B cell (primary cell): ENCODE results near the gene GULP1. TPM values are rescaled to one million over a fixed set of nuclear protein-coding genes. Genes with fewer than 3 reads are reported as not detected.

Experiments used
- ATAC-seq: fragments of 200-7000 bp; cut with Tn5 transposase; one replicate; pipeline ENCODE4 v1.10.0; 2021; ENCODE audit warnings: low read depth, mild to moderate bottlenecking, moderate number of reproducible peaks, moderate library complexity
- CTCF ChIA-PET: fragments of 350-600 bp; sonication (Branson Sonifier 250); formaldehyde crosslinking; loops from one replicate; lab custom pipeline; 2021; ENCODE audit warnings: antibody characterized with exemption, inconsistent platforms; lab: Charles Lee
- POLR2A ChIA-PET: fragments of 350-600 bp; sonication (Branson Sonifier 250); formaldehyde crosslinking; loops from one replicate; lab custom pipeline; 2021; ENCODE audit warnings: antibody characterized with exemption; lab: Charles Lee
- DNase-seq: peaks from one replicate; pipeline ENCODE4 v3.0.0; 2013
- H2AFZ ChIP-seq: 2 replicates; pipeline ENCODE4 v1.6.1; 2012; ENCODE audit warnings: mild to moderate bottlenecking, low read depth, low read length; ENCODE audit not compliant: insufficient read depth, poor library complexity, severe bottlenecking
- H3K27ac ChIP-seq, 2 donors: 1 replicate in 1 of 2; 2 replicates in 1 of 2; pipeline ENCODE4 v1.5.1; 2012 to 2013; ENCODE audit warnings: low read length in 2 of 2, mild to moderate bottlenecking in 2 of 2, moderate library complexity in 1 of 2
- H3K27me3 ChIP-seq, 4 experiments: fragments of 200-600 bp in 1 of 4; sonication (generic) in 1 of 4; replicated peaks in 1 of 4; 1 replicate in 2 of 4; 2 replicates in 2 of 4; pipeline versions ENCODE4 v1.6.1 to v1.7.0; 2013 to 2016; ENCODE audit warnings: low read length in 3 of 4, mild to moderate bottlenecking in 2 of 4, mixed read lengths in 1 of 4, moderate library complexity in 1 of 4; ENCODE audit not compliant: insufficient read depth in 4 of 4, control insufficient read depth in 3 of 4; ENCODE audit errors: control extremely low read depth in 1 of 4
- H3K36me3 ChIP-seq, 2 experiments: replicated peaks in 1 of 2; 1 replicate in 1 of 2; 2 replicates in 1 of 2; pipeline versions ENCODE4 v1.6.1 to v1.7.1; 2013; ENCODE audit warnings: low read length in 1 of 2; ENCODE audit not compliant: insufficient read depth in 2 of 2, control insufficient read depth in 1 of 2; ENCODE audit errors: control extremely low read depth in 1 of 2, extremely low read depth in 1 of 2
- H3K4me1 ChIP-seq, 2 donors: fragments of 200-600 bp in 1 of 2; sonication (generic) in 1 of 2; 1 replicate in 1 of 2; 2 replicates in 1 of 2; pipeline versions ENCODE4 v1.5.1 to v1.6.1; 2013 to 2017; ENCODE audit warnings: low read length in 2 of 2; ENCODE audit not compliant: control insufficient read depth in 2 of 2, insufficient read depth in 2 of 2
- H3K4me2 ChIP-seq: replicated peaks from 2 replicates; pipeline ENCODE3; 2012; ENCODE audit warnings: mild to moderate bottlenecking, low read depth, low read length; ENCODE audit not compliant: poor library complexity, severe bottlenecking
- H3K4me3 ChIP-seq, 5 experiments: fragments of 200-600 bp in 1 of 5; sonication (generic) in 1 of 5; 1 replicate in 3 of 5; 2 replicates in 2 of 5; pipeline versions ENCODE4 v1.5.1 to v1.7.0; 2011 to 2016; ENCODE audit warnings: low read length in 4 of 5, mild to moderate bottlenecking in 4 of 5, low read depth in 2 of 5, control low read depth in 1 of 5, moderate library complexity in 1 of 5; ENCODE audit not compliant: insufficient read depth in 1 of 5; ENCODE audit errors: control extremely low read depth in 1 of 5, extremely low read depth in 1 of 5
- H3K79me2 ChIP-seq: fragments of 200-600 bp; sonication (generic); one replicate; pipeline ENCODE4 v1.6.0; 2016; ENCODE audit warnings: low read length; ENCODE audit not compliant: control insufficient read depth, insufficient read depth
- H3K9ac ChIP-seq: fragments of 200-600 bp; sonication (generic); 2 replicates; pipeline ENCODE4 v1.6.1; 2017; ENCODE audit warnings: mild to moderate bottlenecking, low read length, moderate library complexity
- H3K9me3 ChIP-seq, 3 donors: one replicate each; pipeline versions ENCODE4 v1.6.1 to v1.7.1; 2013; ENCODE audit warnings: low read length in 2 of 3; ENCODE audit not compliant: control insufficient read depth in 2 of 3, insufficient read depth in 1 of 3; ENCODE audit errors: control extremely low read depth in 1 of 3
- H4K20me1 ChIP-seq: 2 replicates; pipeline ENCODE4 v1.6.0; 2012; ENCODE audit warnings: mild to moderate bottlenecking, low read length; ENCODE audit not compliant: insufficient read depth, control insufficient read depth, poor library complexity, severe bottlenecking
- H3K27ac Mint-ChIP-seq: one replicate; pipeline ENCODE4 v1.8.0; 2021; ENCODE audit warnings: mixed read lengths
- H3K27me3 Mint-ChIP-seq: one replicate; pipeline ENCODE4 v1.8.0; 2021; ENCODE audit warnings: mixed read lengths
- H3K4me1 Mint-ChIP-seq: one replicate; pipeline ENCODE4 v1.8.0; 2021; ENCODE audit warnings: mixed read lengths
- H3K4me3 Mint-ChIP-seq: one replicate; pipeline ENCODE4 v1.8.0; 2021; ENCODE audit warnings: mixed read lengths
- H3K9me3 Mint-ChIP-seq: one replicate; pipeline ENCODE4 v1.8.0; 2022; ENCODE audit warnings: mixed read lengths; ENCODE audit not compliant: insufficient read depth
- CTCF ChIP-seq: fragments of 200-600 bp; IDR thresholded peaks from one replicate; pipeline ENCODE4 v1.8.0; 2022; ENCODE audit warnings: antibody characterized with exemption, mild to moderate bottlenecking
- EZH2 ChIP-seq: IDR thresholded peaks from 2 replicates; pipeline ENCODE4 v1.6.1; 2012; ENCODE audit warnings: borderline replicate concordance, low read depth, mild to moderate bottlenecking, moderate library complexity, low read length; ENCODE audit not compliant: insufficient read depth, poor library complexity, severe bottlenecking
- WGBS: methylation state at CpG from one replicate; pipeline ENCODE4 v1.1.5; 2013; ENCODE audit warnings: missing lambda C conversion rate; ENCODE audit not compliant: insufficient coverage; 5-methylcytosine and 5-hydroxymethylcytosine counted together
- intact Hi-C: fragments of 100-400 bp; cut with micrococcal nuclease; formaldehyde crosslinking; loops from one replicate; pipeline ENCODE4 v1.10.0; 2022
- polyA plus RNA-seq: library from polyadenylated mRNA; depleted of rRNA; stranded (reverse); fragments of >200 nt; gene quantifications from 2 replicates; pipeline ENCODE4 v1.2.3, GENCODE V29; 2012
- total RNA-seq, 2 donors: library from RNA; stranded (reverse); fragments of 120-200 nt in 1 of 2; gene quantifications; 1 replicate in 1 of 2; 2 replicates in 1 of 2; pipeline versions ENCODE4 v1.2.3 to v1.2.4, GENCODE V29; 2013 to 2022

GULP1 gene
- total and polyA plus RNA-seq, 2 donors (not counting 1 experiment from before 2014, with no cell fraction given): not detected

- Histone ChIP-seq H3K4me3 (no peak overlapping the region), H3K9me3 (no peaks in the 10 kb centered on the region), H2AFZ (no peak overlapping the region), H3K36me3 (no peaks in the 10 kb centered on the region), H3K27ac (no peak overlapping the region), H3K4me2 (no peak overlapping the region), H3K79me2 (no peaks in the 10 kb centered on the region), H3K9ac (no peak overlapping the region), H3K27me3 (no peaks in the 10 kb centered on the region), H4K20me1 (no peaks in the 10 kb centered on the region), H3K4me1 (no peaks in the 10 kb centered on the region)
- POLR2A ChIA-PET: no interaction called here
- Mint-ChIP-seq H3K27me3 (no peaks in the 10 kb centered on the region), H3K4me3 (no peak overlapping the region), H3K9me3 (peaks cover 6% of the 10 kb centered on the region), H3K27ac (no peak overlapping the region), H3K4me1 (no peaks in the 10 kb centered on the region)
- ATAC-seq (no peak), DNase-seq (no peak)
- TF ChIP-seq EZH2 (no peak), CTCF (no peak)
- CTCF ChIA-PET: no interaction called here
- intact Hi-C loops: no loop called here
- no CpG with 5 or more reads among the region's 1 CpG for WGBS
Measured at GRCh38 chr2:188415754-188416083, 124.0 kb downstream of the GULP1 start.

- Mint-ChIP-seq H3K4me1 (no peaks in the 10 kb centered on the region), H3K4me3 (no peak overlapping the region), H3K9me3 (peaks cover 6% of the 10 kb centered on the region), H3K27me3 (no peaks in the 10 kb centered on the region), H3K27ac (no peak overlapping the region)
- Histone ChIP-seq H3K9me3 (no peaks in the 10 kb centered on the region), H3K79me2 (no peaks in the 10 kb centered on the region), H3K36me3 (no peaks in the 10 kb centered on the region), H3K9ac (no peak overlapping the region), H3K4me3 (no peak overlapping the region), H4K20me1 (no peaks in the 10 kb centered on the region), H3K27me3 (no peaks in the 10 kb centered on the region), H3K27ac (no peak overlapping the region), H2AFZ (no peak overlapping the region), H3K4me2 (no peak overlapping the region), H3K4me1 (no peaks in the 10 kb centered on the region)
- ChIA-PET POLR2A (no interaction called here), CTCF (no interaction called here)
- no peak for ATAC-seq
- no peak for TF ChIP-seq CTCF
- TF ChIP-seq EZH2: no peak
- intact Hi-C loops: no loop called here
- DNase-seq: no peak
Measured at GRCh38 chr2:188416367-188416766, 124.7 kb downstream of the GULP1 start.
